AG04450 (cell line): ENCODE results near the gene SLC24A3. TPM values are rescaled to one million over a fixed set of nuclear protein-coding genes. Genes with fewer than 3 reads are reported as not detected.

ENCODE experiments used
- CTCF ChIA-PET: fragments of 300-600, 350-600 bp; formaldehyde crosslinking; extraction: SDS; loops from one replicate; lab custom pipeline; 2022; ENCODE audit warnings: antibody characterized with exemption, inconsistent platforms; lab: Charles Lee
- POLR2A ChIA-PET: fragments of 350-600 bp; formaldehyde crosslinking; extraction: SDS; loops from one replicate; lab custom pipeline; 2021; ENCODE audit warnings: antibody characterized with exemption, inconsistent platforms; lab: Yijun Ruan, JAX
- DNase-seq: peaks from one replicate; pipeline ENCODE4 v3.0.0-alpha.2; 2011; ENCODE audit warnings: low read depth, low spot score
- H3K27ac ChIP-seq: one replicate; pipeline ENCODE4 v1.5.1; 2012; ENCODE audit warnings: low read depth, low read length, control low read depth
- H3K27me3 ChIP-seq: one replicate; pipeline ENCODE4 v1.6.0; 2012; ENCODE audit warnings: low read length; ENCODE audit not compliant: control insufficient read depth, insufficient read depth
- H3K4me3 ChIP-seq: 2 replicates; pipeline ENCODE4 v1.5.1; 2011; ENCODE audit warnings: mild to moderate bottlenecking, low read depth, low read length, control low read depth
- H3K9me3 ChIP-seq: 2 replicates; pipeline ENCODE4 v1.5.1; 2012; ENCODE audit warnings: low read length; ENCODE audit not compliant: control insufficient read depth, insufficient read depth
- CTCF ChIP-seq: IDR thresholded peaks from 2 replicates; pipeline ENCODE4 v1.5.1; 2011; ENCODE audit warnings: low read depth, low read length, control low read depth, inconsistent platforms
- polyA plus RNA-seq: library from polyadenylated mRNA; depleted of rRNA; stranded (reverse); fragments of >200 nt; gene quantifications from 2 replicates; pipeline ENCODE4 v1.2.3, GENCODE V29; 2011

The SLC24A3 gene
- polyA plus RNA-seq, 1 experiment, result not detected

GRCh38 chr20:19538556-19538955, 326.1 kb downstream of the SLC24A3 start:
- ChIA-PET POLR2A (no interaction called here), CTCF (no interaction called here)
- TF ChIP-seq CTCF, result no peak
- Histone ChIP-seq H3K4me3 (no peak overlapping the region), H3K27me3 (no peaks in the 10 kb centered on the region), H3K9me3 (no peaks in the 10 kb centered on the region), H3K27ac (no peak overlapping the region)
- no peak for DNase-seq

GRCh38 chr20:19539191-19539590, 326.7 kb downstream of the SLC24A3 start:
- H3K27me3 ChIP-seq, result no peaks in the 10 kb centered on the region
- TF ChIP-seq CTCF, result no peak
- POLR2A ChIA-PET, result no interaction called here
- H3K27ac ChIP-seq, result no peak overlapping the region
- CTCF ChIA-PET, result no interaction called here
- no peak overlapping the region for H3K4me3 ChIP-seq
- H3K9me3 ChIP-seq, result no peaks in the 10 kb centered on the region
- no peak for DNase-seq

GRCh38 chr20:19540392-19540791, 327.9 kb downstream of the SLC24A3 start:
- POLR2A ChIA-PET, result no interaction called here
- DNase-seq, result no peak
- Histone ChIP-seq H3K4me3 (no peak overlapping the region), H3K27me3 (no peaks in the 10 kb centered on the region), H3K9me3 (no peaks in the 10 kb centered on the region), H3K27ac (no peak overlapping the region)
- CTCF ChIA-PET, result no interaction called here
- no peak for TF ChIP-seq CTCF

GRCh38 chr20:19543101-19543500, 330.7 kb downstream of the SLC24A3 start:
- Histone ChIP-seq H3K27me3 (no peaks in the 10 kb centered on the region), H3K9me3 (no peaks in the 10 kb centered on the region), H3K27ac (no peak overlapping the region), H3K4me3 (no peak overlapping the region)
- POLR2A ChIA-PET, result no interaction called here
- no peak for TF ChIP-seq CTCF
- CTCF ChIA-PET, result interaction anchor here (0.6 kb wide), 1 partner anchor 293 kb away, joined by 3 read pairs; no protein-coding TSS in a partner anchor
- no peak for DNase-seq

- Histone ChIP-seq H3K4me3 (no peak overlapping the region), H3K9me3 (no peaks in the 10 kb centered on the region), H3K27me3 (no peaks in the 10 kb centered on the region), H3K27ac (no peak overlapping the region)
- TF ChIP-seq CTCF, result no peak
- CTCF ChIA-PET, result interaction anchor here (1.0 kb wide), 1 partner anchor 10 kb away, joined by 3 read pairs; no protein-coding TSS in a partner anchor
- DNase-seq, result no peak
- POLR2A ChIA-PET, result no interaction called here
Measured at GRCh38 chr20:19544684-19545083, 332.2 kb downstream of the SLC24A3 start.
